ENCODE data around the gene KIF2A. TPM values are rescaled to one million over a fixed set of nuclear protein-coding genes. Genes with fewer than 3 reads are reported as not detected.
A peak's percentile ranks its signal among the peaks of the same experiment; 100 is the strongest.

The KIF2A gene
- total RNA-seq, 1 donor from 2014 or later = 91.7 TPM

DNA sequence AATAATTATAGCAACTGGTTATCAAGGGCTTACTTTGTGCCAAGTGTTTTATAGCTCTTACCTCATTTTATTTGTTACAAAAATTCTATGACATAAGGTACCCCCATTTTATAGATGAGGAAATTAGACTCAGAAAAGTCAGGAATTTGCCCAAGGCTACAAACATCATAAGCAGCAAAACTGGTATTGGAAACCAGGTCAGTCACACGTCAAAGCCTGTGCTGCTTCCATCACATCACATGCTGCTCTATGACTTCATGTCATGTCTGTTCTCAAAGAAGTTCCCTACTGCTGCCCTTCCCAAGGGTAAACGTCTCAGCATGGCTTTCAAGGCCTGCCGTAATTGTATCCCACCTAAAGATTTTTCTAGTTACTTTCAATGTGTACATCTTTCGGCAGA is 6.9 kb upstream of the KIF2A start:
- Mint-ChIP-seq H3K27ac (ENCODE audit: unreplicated experiment) (no peak overlapping the region), H3K4me1 (ENCODE audit: low read depth, unreplicated experiment) (no peaks in the 10 kb centered on the region), H3K27me3 (ENCODE audit: unreplicated experiment) (no peaks in the 10 kb centered on the region)

DNA sequence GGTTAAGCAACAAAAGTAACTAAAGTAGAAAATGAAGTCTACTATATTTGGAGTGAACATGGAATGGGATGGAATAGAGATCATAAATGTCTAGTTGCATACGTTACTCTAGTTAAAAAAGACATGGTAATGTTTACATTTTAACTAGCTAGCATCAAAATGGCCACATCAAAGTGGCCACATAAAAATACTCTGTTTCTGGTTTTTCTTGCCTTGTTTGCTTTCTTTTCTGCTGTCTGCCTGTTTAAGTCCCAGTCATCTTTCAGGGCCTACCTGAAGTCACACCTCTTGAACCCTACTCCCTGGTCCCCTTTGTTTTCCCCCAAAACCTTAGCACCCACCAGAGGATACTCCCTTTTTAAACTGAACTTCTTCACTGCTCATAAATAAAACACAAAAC is 6.4 kb upstream of the KIF2A start:
- Mint-ChIP-seq H3K27ac (ENCODE audit: unreplicated experiment) (no peak overlapping the region), H3K4me1 (ENCODE audit: low read depth, unreplicated experiment) (no peaks in the 10 kb centered on the region), H3K36me3 (ENCODE audit: unreplicated experiment) (no peaks in the 10 kb centered on the region), H3K9me3 (ENCODE audit: unreplicated experiment) (peaks cover 2% of the 10 kb centered on the region), H3K4me3 (ENCODE audit: unreplicated experiment) (no peak overlapping the region), H3K27me3 (ENCODE audit: unreplicated experiment) (no peaks in the 10 kb centered on the region)
- TF ChIP-seq, protein P1, sequence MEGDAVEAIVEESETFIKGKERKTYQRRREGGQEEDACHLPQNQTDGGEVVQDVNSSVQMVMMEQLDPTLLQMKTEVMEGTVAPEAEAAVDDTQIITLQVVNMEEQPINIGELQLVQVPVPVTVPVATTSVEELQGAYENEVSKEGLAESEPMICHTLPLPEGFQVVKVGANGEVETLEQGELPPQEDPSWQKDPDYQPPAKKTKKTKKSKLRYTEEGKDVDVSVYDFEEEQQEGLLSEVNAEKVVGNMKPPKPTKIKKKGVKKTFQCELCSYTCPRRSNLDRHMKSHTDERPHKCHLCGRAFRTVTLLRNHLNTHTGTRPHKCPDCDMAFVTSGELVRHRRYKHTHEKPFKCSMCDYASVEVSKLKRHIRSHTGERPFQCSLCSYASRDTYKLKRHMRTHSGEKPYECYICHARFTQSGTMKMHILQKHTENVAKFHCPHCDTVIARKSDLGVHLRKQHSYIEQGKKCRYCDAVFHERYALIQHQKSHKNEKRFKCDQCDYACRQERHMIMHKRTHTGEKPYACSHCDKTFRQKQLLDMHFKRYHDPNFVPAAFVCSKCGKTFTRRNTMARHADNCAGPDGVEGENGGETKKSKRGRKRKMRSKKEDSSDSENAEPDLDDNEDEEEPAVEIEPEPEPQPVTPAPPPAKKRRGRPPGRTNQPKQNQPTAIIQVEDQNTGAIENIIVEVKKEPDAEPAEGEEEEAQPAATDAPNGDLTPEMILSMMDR (IDR thresholded peaks at IDR 0.05; ENCODE audit: partially characterized antibody, unreplicated experiment) = no peak
- DNase-seq = no peak

More for the DNA sequence above, 6.9 kb upstream of the KIF2A start:
- TF ChIP-seq, protein P1 (IDR thresholded peaks at IDR 0.05; ENCODE audit: partially characterized antibody, unreplicated experiment) = no peak
- H3K4me3 Mint-ChIP-seq (ENCODE audit: unreplicated experiment) = no peak overlapping the region
- no peak for DNase-seq
- H3K9me3 Mint-ChIP-seq (ENCODE audit: unreplicated experiment) = peaks cover 2% of the 10 kb centered on the region
- H3K36me3 Mint-ChIP-seq (ENCODE audit: unreplicated experiment) = no peaks in the 10 kb centered on the region

DNA sequence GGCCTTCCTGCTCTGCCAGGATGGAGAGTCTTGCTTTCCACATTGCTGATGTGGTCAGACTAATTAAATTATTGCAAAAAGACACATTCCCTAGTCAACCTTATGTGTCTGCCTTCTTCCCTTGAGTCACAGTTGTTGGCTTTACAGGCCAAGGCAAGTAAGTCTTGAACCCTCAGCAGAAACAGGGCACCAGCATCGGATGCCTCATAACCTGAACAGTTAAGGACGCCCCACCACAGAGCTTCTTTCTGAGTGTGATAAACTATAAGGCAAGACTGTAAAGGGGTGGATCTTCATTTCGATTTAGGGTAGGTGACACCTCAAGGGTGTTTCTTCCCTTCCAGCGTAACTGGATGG is 670 bp upstream of the KIF2A start:
- TF ChIP-seq, protein P1 (IDR thresholded peaks at IDR 0.05; ENCODE audit: partially characterized antibody, unreplicated experiment) = no peak
- no peaks in the 10 kb centered on the region for H3K36me3 Mint-ChIP-seq (ENCODE audit: unreplicated experiment)
- peaks cover 8% of the 10 kb centered on the region for H3K27me3 Mint-ChIP-seq (ENCODE audit: unreplicated experiment)

DNA sequence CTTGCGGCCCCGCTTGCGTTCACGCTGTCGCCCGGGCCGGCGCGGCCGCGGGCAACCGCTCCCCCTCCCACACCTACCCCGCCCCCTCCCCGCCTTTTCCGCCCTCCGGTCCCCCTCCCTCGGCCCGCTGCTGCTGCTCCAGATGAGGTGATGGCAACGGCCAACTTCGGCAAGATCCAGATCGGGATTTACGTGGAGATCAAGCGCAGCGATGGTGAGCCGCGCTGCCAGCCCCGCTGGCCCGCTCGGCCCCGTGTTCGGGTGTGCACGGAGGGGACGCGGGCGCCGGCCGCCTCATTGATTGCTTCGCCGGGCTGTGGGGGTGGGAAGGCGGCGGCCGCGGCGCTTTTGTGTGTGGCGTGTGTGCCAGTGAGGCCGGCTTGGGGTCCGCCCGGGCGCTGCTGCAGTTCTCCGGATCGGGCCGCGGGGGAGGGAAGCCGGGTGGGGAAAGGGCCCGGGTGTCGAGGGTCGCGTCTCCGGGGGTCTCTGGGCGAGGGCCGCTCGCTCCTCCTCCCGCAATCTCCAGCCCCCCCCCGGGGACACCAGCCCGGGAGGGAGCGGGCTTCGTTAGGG is 403 bp downstream of the KIF2A start:
- TF ChIP-seq, protein P1 (IDR thresholded peaks at IDR 0.05; ENCODE audit: partially characterized antibody, unreplicated experiment) = no peak
- Mint-ChIP-seq H3K27me3 (ENCODE audit: unreplicated experiment) (peaks cover 8% of the 10 kb centered on the region), H3K9me3 (ENCODE audit: unreplicated experiment) (peaks cover 9% of the 10 kb centered on the region), H3K27ac (ENCODE audit: unreplicated experiment) (peak overlapping the region; percentile 84), H3K36me3 (ENCODE audit: unreplicated experiment) (no peaks in the 10 kb centered on the region), H3K4me3 (ENCODE audit: unreplicated experiment) (peak overlapping the region; percentile 82), H3K4me1 (ENCODE audit: low read depth, unreplicated experiment) (peaks cover 31% of the 10 kb centered on the region)
- DNase-seq = peak; percentile 72

More for the DNA sequence above, 670 bp upstream of the KIF2A start:
- Mint-ChIP-seq H3K9me3 (ENCODE audit: unreplicated experiment) (peaks cover 9% of the 10 kb centered on the region), H3K4me3 (ENCODE audit: unreplicated experiment) (peak overlapping the region; percentile 84), H3K4me1 (ENCODE audit: low read depth, unreplicated experiment) (peaks cover 21% of the 10 kb centered on the region), H3K27ac (ENCODE audit: unreplicated experiment) (peak overlapping the region; percentile 59)
- DNase-seq = no peak

DNA sequence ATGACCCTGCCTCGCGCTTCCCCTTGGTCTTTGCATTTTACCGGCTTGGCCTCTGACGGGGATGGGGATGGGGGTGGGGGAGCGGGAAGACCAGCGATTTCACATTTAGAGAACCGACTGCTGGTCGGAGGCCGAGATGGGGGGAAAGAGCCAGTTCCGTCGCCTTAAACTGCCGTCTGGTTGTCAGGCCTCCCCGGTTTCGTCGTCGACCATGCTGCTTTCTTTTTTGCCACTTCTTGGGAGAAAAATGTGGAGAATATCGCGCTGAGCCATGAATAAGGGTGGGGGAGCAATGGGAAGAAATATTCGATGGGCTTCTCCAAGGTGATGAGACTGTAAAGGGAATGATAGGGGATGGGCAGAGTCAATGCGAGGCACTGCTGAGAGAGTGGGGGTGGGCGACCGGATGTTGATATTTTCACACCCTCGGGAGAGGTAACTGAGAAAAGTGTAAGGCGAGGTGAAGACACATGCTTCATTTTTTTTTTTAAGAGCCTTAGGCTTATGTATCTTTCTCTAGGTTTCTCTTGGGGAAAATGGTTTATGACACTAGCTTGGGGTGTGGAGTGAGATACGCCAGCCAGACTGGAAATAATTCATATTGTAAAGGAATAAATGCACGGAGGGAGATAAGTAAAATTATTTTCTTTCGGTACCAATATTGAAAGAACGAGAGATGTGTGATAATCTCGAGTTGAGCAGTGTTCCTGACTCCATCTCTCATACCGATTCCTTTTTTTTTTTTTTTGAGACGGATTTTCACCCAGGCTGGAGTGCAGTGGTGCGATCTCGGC is 1.1 kb downstream of the KIF2A start:
- TF ChIP-seq, protein P1 (IDR thresholded peaks at IDR 0.05; ENCODE audit: partially characterized antibody, unreplicated experiment) = no peak

More for the DNA sequence above, 1.1 kb downstream of the KIF2A start:
- Mint-ChIP-seq H3K9me3 (ENCODE audit: unreplicated experiment) (peaks cover 9% of the 10 kb centered on the region), H3K4me3 (ENCODE audit: unreplicated experiment) (peak overlapping the region; percentile 100), H3K27ac (ENCODE audit: unreplicated experiment) (peak overlapping the region; percentile 99), H3K36me3 (ENCODE audit: unreplicated experiment) (no peaks in the 10 kb centered on the region), H3K4me1 (ENCODE audit: low read depth, unreplicated experiment) (peaks cover 38% of the 10 kb centered on the region), H3K27me3 (ENCODE audit: unreplicated experiment) (peaks cover 8% of the 10 kb centered on the region)
- DNase-seq = peak; percentile 30
